Cardiac muscle cell (in vitro differentiated cells and primary cell): ENCODE results near the gene MMP24OS. TPM values are rescaled to one million over a fixed set of nuclear protein-coding genes. Genes with fewer than 3 reads are reported as not detected.
A peak's percentile ranks its signal among the peaks of the same experiment; 100 is the strongest.

Source experiments
- DNase-seq, 2 donors: peaks; one replicate each; pipeline versions ENCODE4 v3.0.0 to v3.0.0-alpha.2; 2010 to 2017; ENCODE audit warnings: low read depth in 1 of 2, low spot score in 1 of 2
- H3K27ac ChIP-seq: fragments of 200-600 bp; sonication (generic); 2 replicates; pipeline ENCODE4 v1.5.1; 2016
- H3K27me3 ChIP-seq: fragments of 200-600 bp; sonication (generic); 2 replicates; pipeline ENCODE4 v1.6.0; 2016; ENCODE audit warnings: control low read depth
- H3K36me3 ChIP-seq: fragments of 200-600 bp; sonication (generic); 2 replicates; pipeline ENCODE4 v1.5.1; 2016; ENCODE audit warnings: control low read depth
- H3K4me1 ChIP-seq: fragments of 200-600 bp; sonication (generic); 2 replicates; pipeline ENCODE4 v1.8.1; 2017; ENCODE audit warnings: low read depth, mild to moderate bottlenecking, mixed run types
- H3K4me3 ChIP-seq: fragments of 200-600 bp; sonication (generic); 2 replicates; pipeline ENCODE4 v1.5.1; 2016; ENCODE audit warnings: mild to moderate bottlenecking
- H3K9me3 ChIP-seq: fragments of 200-600 bp; sonication (generic); 2 replicates; pipeline ENCODE4 v1.5.1; 2017; ENCODE audit warnings: low read depth, mild to moderate bottlenecking, control low read depth
- polyA plus RNA-seq: library from polyadenylated mRNA; unstranded; fragments of >200 nt; fragmentation: Nextera tagmentation; extraction: Ambion mirVana; gene quantifications from 2 replicates; pipeline ENCODE4 v1.2.1, GENCODE V29; 2016
- total RNA-seq: library from RNA; depleted of rRNA; stranded (reverse); fragments of >200 nt; gene quantifications from 2 replicates; pipeline ENCODE4 v1.2.3, GENCODE V29; 2016
- TF ChIP-seq, protein P1 (sequence below): IDR thresholded peaks from 2 replicates; pipeline ENCODE4 v1.5.1; 2012; ENCODE audit warnings: low read depth, mild to moderate bottlenecking, low read length

The MMP24OS gene
- total and polyA plus RNA-seq, 2 experiments from 2014 or later, result 29.4 to 61.4 TPM

DNA sequence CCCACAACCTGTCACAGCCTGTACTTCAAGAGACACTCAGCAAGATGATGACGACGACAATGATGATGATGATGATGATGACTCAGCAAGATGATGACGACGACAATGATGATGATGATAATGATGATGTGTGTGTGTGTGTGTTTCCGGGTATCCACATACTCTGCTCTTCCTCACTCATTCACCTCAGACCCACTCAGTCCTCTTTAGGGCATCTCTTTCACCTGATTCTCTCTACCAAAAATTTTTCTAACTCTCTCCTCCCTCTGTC, 7.8 kb upstream of the MMP24OS start:
- peaks cover 6% of the 10 kb centered on the region for H3K36me3 ChIP-seq
- TF ChIP-seq, protein P1, sequence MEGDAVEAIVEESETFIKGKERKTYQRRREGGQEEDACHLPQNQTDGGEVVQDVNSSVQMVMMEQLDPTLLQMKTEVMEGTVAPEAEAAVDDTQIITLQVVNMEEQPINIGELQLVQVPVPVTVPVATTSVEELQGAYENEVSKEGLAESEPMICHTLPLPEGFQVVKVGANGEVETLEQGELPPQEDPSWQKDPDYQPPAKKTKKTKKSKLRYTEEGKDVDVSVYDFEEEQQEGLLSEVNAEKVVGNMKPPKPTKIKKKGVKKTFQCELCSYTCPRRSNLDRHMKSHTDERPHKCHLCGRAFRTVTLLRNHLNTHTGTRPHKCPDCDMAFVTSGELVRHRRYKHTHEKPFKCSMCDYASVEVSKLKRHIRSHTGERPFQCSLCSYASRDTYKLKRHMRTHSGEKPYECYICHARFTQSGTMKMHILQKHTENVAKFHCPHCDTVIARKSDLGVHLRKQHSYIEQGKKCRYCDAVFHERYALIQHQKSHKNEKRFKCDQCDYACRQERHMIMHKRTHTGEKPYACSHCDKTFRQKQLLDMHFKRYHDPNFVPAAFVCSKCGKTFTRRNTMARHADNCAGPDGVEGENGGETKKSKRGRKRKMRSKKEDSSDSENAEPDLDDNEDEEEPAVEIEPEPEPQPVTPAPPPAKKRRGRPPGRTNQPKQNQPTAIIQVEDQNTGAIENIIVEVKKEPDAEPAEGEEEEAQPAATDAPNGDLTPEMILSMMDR, result no peak
- no peaks in the 10 kb centered on the region for H3K27me3 ChIP-seq
- DNase-seq, result no peak
- H3K4me1 ChIP-seq, result peaks cover 6% of the 10 kb centered on the region
- H3K27ac ChIP-seq, result no peak overlapping the region
- H3K4me3 ChIP-seq, result no peak overlapping the region
- no peaks in the 10 kb centered on the region for H3K9me3 ChIP-seq

DNA sequence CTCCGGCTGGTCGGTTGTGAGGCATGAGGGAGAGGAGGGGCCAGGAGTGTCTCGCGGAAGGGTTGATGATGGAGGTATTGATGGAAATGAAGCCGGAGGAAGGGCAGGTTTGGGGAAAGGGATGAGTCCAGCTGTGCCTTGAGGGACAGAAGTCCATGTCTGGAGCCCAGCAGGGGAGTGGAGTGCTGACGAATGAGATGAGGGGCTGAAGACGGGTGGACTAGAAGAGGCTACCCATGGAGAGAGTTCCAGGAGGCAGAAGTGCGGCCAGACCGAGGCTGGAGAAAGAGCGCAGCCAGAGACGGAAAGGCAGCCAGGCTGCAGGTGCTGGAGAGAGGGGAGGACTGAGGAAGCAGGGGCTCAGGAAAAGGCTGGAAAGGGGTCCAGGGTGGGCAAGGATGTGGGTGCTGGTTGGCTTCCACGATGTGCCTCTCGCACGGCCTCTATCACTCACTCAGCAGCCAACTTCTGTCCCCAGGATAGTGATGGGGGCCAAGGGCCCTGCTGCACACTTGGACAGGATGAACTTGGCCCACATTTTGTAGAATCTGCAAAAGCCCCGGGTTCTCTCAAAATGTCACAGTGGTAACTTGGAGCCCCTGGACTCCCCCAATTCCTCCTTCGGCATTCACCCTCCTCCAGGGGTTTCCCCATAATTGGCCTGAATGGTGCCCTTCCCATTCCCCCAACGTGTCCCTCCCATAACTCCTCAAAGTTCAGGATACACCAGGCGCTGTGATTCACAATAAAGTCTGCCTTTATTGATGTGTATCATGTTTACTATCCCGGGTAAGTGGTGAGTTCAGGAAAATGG, 7.3 kb upstream of the MMP24OS start:
- TF ChIP-seq, protein P1, result no peak
- DNase-seq, result no peak
- Histone ChIP-seq H3K36me3 (peaks cover 12% of the 10 kb centered on the region), H3K27ac (peak overlapping the region; percentile 32), H3K4me3 (peak overlapping the region; percentile 64), H3K9me3 (no peaks in the 10 kb centered on the region), H3K27me3 (no peaks in the 10 kb centered on the region), H3K4me1 (peaks cover 6% of the 10 kb centered on the region)

DNA sequence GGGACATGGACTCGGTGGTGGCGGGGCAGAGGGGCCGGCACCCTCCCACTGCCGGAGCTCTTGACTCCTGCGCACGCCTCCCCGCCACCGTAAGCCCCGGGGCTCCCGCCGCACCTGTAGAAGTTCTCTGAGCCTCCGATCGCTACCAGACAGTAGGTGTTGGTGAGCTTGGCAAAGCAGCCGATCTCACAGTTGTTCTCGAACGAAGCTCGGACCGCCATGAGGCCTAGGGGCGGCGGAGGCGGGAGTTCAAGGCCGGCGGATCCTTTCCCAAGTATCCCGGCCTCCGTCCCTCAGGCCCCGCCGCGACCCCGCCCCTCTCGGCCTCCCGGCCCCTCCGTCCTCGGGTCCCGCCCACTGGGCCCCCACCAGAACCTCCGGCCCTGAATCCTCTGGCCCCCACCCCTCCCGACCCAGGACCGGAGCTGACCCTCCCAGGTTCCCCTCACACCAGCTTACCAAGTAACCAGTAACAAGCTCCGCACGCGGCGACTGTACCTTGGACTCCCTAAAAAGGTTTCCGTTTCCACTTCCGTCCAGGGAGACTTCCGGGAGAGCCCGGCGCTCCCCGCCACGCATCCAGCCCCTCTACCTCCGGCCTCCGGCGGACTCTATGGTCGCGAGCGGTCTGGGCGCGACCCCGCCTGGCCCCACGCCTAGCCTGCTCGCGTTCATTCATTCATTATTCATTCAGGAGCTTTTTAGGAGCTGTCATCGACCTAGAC, 6.5 kb upstream of the MMP24OS start, which contains the start of gene EIF6:
Gene EIF6 (minus strand): TSS at position 506 of the 725 bp plus-strand sequence. CDS start 285 bp downstream, at position 221.
- H3K4me3 ChIP-seq, result peak within 1 kb of the TSS; percentile 64
- no peaks in the 10 kb centered on the region for H3K9me3 ChIP-seq
- TF ChIP-seq, protein P1, result no peak
- peak; percentile 89 to 95 for DNase-seq
- peaks cover 6% of the 10 kb centered on the region for H3K4me1 ChIP-seq
- H3K27ac ChIP-seq, result peak within 1 kb of the TSS; percentile 86
- H3K36me3 ChIP-seq, result peaks cover 15% of the 10 kb centered on the region
- H3K27me3 ChIP-seq, result no peaks in the 10 kb centered on the region

DNA sequence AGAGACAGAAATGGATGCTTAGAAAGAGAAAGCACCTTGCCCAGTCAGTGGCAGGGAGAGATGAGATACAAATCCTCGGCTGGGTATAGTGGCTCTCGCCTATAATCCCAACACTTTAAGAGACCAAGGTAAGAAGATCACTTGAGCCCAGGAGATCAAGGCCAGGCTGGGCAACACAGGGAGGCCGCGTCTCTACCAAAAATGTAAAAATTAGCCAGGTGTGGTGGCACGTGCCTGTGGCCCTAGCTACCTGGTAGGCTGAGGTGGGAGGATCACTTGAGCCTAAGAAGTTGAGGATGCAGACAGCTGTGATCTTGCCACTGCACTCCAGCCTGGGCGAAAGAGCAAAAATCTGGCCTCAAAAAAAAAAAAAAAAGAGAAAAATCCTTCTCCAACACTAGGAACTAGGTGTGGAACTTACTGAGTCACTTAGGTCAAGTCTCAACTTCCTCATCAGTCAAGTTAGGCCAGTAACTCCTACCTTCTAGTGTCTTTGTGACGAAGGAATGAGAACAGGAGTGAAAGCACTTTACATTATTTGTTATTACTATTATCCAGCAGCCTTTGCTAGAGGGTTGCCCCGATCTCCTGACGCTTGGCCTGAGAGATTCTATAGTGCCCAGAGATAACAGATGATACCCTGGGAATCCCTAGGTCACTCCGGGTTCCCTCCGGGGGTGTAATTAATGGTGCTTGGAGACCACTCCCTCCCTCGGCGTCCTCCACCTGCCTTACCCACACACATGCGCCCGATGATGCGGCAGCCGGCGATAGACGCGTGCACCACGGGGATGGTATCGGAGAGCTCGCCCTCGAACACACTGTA, 5.7 kb upstream of the MMP24OS start:
- Histone ChIP-seq H3K9me3 (no peaks in the 10 kb centered on the region), H3K36me3 (peaks cover 16% of the 10 kb centered on the region), H3K27me3 (no peaks in the 10 kb centered on the region), H3K4me1 (peaks cover 6% of the 10 kb centered on the region), H3K4me3 (peak overlapping the region; percentile 64), H3K27ac (peak overlapping the region; percentile 86)
- DNase-seq, result no peak
- TF ChIP-seq, protein P1, result no peak

DNA sequence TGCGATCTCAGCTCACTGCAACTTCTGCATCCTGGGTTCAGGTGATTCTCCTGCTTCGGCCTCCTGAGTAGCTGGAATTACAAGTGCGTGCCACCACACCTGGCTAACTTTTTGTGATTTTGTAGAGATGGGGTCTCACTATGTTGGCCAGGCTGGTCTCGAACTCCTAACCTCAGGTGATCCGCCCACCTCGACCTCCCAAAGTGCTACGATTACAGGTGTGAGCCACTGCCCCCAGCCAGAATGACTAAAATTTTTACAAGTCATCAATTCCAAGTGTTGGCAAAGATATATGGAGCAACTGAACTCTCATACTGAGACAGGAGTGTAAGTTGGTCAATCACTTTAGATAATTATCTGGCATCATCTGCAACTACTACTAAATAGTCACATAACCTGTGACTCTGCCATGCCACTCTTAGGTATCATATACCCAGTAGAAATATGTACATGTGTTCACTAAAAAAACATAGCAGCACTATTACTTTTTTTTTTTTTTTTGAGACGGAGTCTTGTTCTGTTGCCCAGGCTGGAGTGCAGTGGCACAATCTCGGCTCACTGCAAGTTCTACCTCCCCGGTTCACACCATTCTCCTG, 3.7 kb upstream of the MMP24OS start:
- TF ChIP-seq, protein P1, result no peak

More for the DNA sequence above, 3.7 kb upstream of the MMP24OS start:
- no peaks in the 10 kb centered on the region for H3K9me3 ChIP-seq
- H3K4me1 ChIP-seq, result peaks cover 10% of the 10 kb centered on the region
- H3K27ac ChIP-seq, result no peak overlapping the region
- no peaks in the 10 kb centered on the region for H3K27me3 ChIP-seq
- H3K36me3 ChIP-seq, result peaks cover 16% of the 10 kb centered on the region
- H3K4me3 ChIP-seq, result no peak overlapping the region
- no peak for DNase-seq
